ENCODE measurements around the gene CNPY1. TPM values are rescaled to one million over a fixed set of nuclear protein-coding genes. Genes with fewer than 3 reads are reported as not detected.

Gene CNPY1
- total RNA-seq, 2 experiments from 2014 or later, result not detected

GRCh38 chr7:155508376-155509358 lies 37.7 kb downstream of the CNPY1 start:
- peaks cover 3% of the 10 kb centered on the region for H3K9me3 Mint-ChIP-seq
- DNase-seq, result no peak
- peaks cover 100% of the 10 kb centered on the region for H3K27me3 Mint-ChIP-seq
- peaks cover 9% of the 10 kb centered on the region for H3K36me3 Mint-ChIP-seq
- H3K4me1 Mint-ChIP-seq, result peaks cover 22% of the 10 kb centered on the region
- H3K27ac Mint-ChIP-seq, result no peak overlapping the region
- H3K4me3 Mint-ChIP-seq, result no peak overlapping the region

GRCh38 chr7:155507576-155507975 lies 38.8 kb downstream of the CNPY1 start:
- H3K27ac Mint-ChIP-seq, result no peak overlapping the region
- peaks cover 100% of the 10 kb centered on the region for H3K27me3 Mint-ChIP-seq
- peaks cover 22% of the 10 kb centered on the region for H3K4me1 Mint-ChIP-seq
- DNase-seq, result no peak
- peaks cover 9% of the 10 kb centered on the region for H3K36me3 Mint-ChIP-seq
- no peak overlapping the region for H3K4me3 Mint-ChIP-seq
- peaks cover 3% of the 10 kb centered on the region for H3K9me3 Mint-ChIP-seq

GRCh38 chr7:155506854-155507337 lies 39.5 kb downstream of the CNPY1 start:
- Mint-ChIP-seq H3K27me3 (peaks cover 100% of the 10 kb centered on the region), H3K9me3 (peaks cover 3% of the 10 kb centered on the region), H3K36me3 (peaks cover 9% of the 10 kb centered on the region), H3K4me3 (no peak overlapping the region), H3K27ac (no peak overlapping the region), H3K4me1 (peaks cover 22% of the 10 kb centered on the region)
- no peak for DNase-seq

GRCh38 chr7:155505422-155505793 lies 41.0 kb downstream of the CNPY1 start:
- Mint-ChIP-seq H3K9me3 (peaks cover 1% of the 10 kb centered on the region), H3K4me1 (peaks cover 22% of the 10 kb centered on the region), H3K27ac (no peak overlapping the region), H3K27me3 (peaks cover 100% of the 10 kb centered on the region), H3K36me3 (peaks cover 9% of the 10 kb centered on the region), H3K4me3 (no peak overlapping the region)
- no peak for DNase-seq

- no peak overlapping the region for H3K4me3 Mint-ChIP-seq
Measured at GRCh38 chr7:155497149-155497901, 49.0 kb downstream of the CNPY1 start.

GRCh38 chr7:155496267-155497005 lies 49.9 kb downstream of the CNPY1 start:
- Mint-ChIP-seq H3K27me3 (peaks cover 43% of the 10 kb centered on the region), H3K4me1 (peaks cover 7% of the 10 kb centered on the region), H3K27ac (no peak overlapping the region)

More at GRCh38 chr7:155497149-155497901, 49.0 kb downstream of the CNPY1 start:
- Mint-ChIP-seq H3K27ac (no peak overlapping the region), H3K4me1 (peaks cover 2% of the 10 kb centered on the region), H3K36me3 (no peaks in the 10 kb centered on the region), H3K27me3 (peaks cover 44% of the 10 kb centered on the region), H3K9me3 (no peaks in the 10 kb centered on the region)
- DNase-seq, result no peak

GRCh38 chr7:155495440-155496248 lies 50.7 kb downstream of the CNPY1 start:
- Mint-ChIP-seq H3K4me1 (peaks cover 13% of the 10 kb centered on the region), H3K27me3 (peaks cover 41% of the 10 kb centered on the region), H3K27ac (no peak overlapping the region), H3K4me3 (no peak overlapping the region), H3K9me3 (peaks cover 2% of the 10 kb centered on the region), H3K36me3 (peaks cover 10% of the 10 kb centered on the region)
- no peak for DNase-seq

More at GRCh38 chr7:155496267-155497005, 49.9 kb downstream of the CNPY1 start:
- DNase-seq, result no peak
- H3K36me3 Mint-ChIP-seq, result peaks cover 7% of the 10 kb centered on the region
- H3K4me3 Mint-ChIP-seq, result no peak overlapping the region
- no peaks in the 10 kb centered on the region for H3K9me3 Mint-ChIP-seq

- H3K36me3 Mint-ChIP-seq, result peaks cover 10% of the 10 kb centered on the region
- H3K4me3 Mint-ChIP-seq, result no peak overlapping the region
- DNase-seq, result no peak
- no peak overlapping the region for H3K27ac Mint-ChIP-seq
- H3K27me3 Mint-ChIP-seq, result peaks cover 42% of the 10 kb centered on the region
- H3K9me3 Mint-ChIP-seq, result peaks cover 2% of the 10 kb centered on the region
- peaks cover 16% of the 10 kb centered on the region for H3K4me1 Mint-ChIP-seq
Measured at GRCh38 chr7:155494551-155494950, 51.8 kb downstream of the CNPY1 start.

GRCh38 chr7:155493744-155494538 lies 52.4 kb downstream of the CNPY1 start:
- DNase-seq, result no peak
- Mint-ChIP-seq H3K27me3 (peaks cover 41% of the 10 kb centered on the region), H3K9me3 (peaks cover 2% of the 10 kb centered on the region), H3K4me1 (peaks cover 16% of the 10 kb centered on the region), H3K36me3 (peaks cover 10% of the 10 kb centered on the region), H3K27ac (no peak overlapping the region), H3K4me3 (no peak overlapping the region)

- Mint-ChIP-seq H3K27ac (no peak overlapping the region), H3K4me3 (peak overlapping the region; percentile 80), H3K4me1 (peaks cover 14% of the 10 kb centered on the region), H3K27me3 (peaks cover 48% of the 10 kb centered on the region), H3K9me3 (peaks cover 2% of the 10 kb centered on the region), H3K36me3 (peaks cover 10% of the 10 kb centered on the region)
- no peak for DNase-seq
Measured at GRCh38 chr7:155491812-155492211, 54.5 kb downstream of the CNPY1 start.

GRCh38 chr7:155490697-155491628 lies 55.4 kb downstream of the CNPY1 start:
- Mint-ChIP-seq H3K4me3 (peak overlapping the region; percentile 80), H3K9me3 (peaks cover 2% of the 10 kb centered on the region), H3K36me3 (peaks cover 10% of the 10 kb centered on the region), H3K4me1 (peaks cover 14% of the 10 kb centered on the region), H3K27ac (peak overlapping the region; percentile 82), H3K27me3 (peaks cover 51% of the 10 kb centered on the region)
- peak; percentile 47 for DNase-seq

- Mint-ChIP-seq H3K4me3 (peak overlapping the region; percentile 66), H3K36me3 (peaks cover 10% of the 10 kb centered on the region), H3K27me3 (peaks cover 51% of the 10 kb centered on the region), H3K9me3 (peaks cover 2% of the 10 kb centered on the region), H3K27ac (no peak overlapping the region), H3K4me1 (peaks cover 14% of the 10 kb centered on the region)
- DNase-seq, result no peak
Measured at GRCh38 chr7:155489862-155490696, 56.3 kb downstream of the CNPY1 start.

All from activated naive CD8-positive, alpha-beta T cell treated with anti-CD3 and anti-CD28 coated beads for 36 hours (primary cell).